CD14-positive monocyte (primary cell): ENCODE data around the gene BAZ1B. TPM values are rescaled to one million over a fixed set of nuclear protein-coding genes. Genes with fewer than 3 reads are reported as not detected.

Source experiments
- DNase-seq, 3 donors: peaks; one replicate each; pipeline ENCODE4 v3.0.0-alpha.2; 2011 to 2022
- H2AFZ ChIP-seq: 2 replicates; pipeline ENCODE4 v1.6.0; 2012; ENCODE audit warnings: mild to moderate bottlenecking, low read depth, low read length, inconsistent platforms; ENCODE audit not compliant: insufficient read depth, poor library complexity, severe bottlenecking
- H3K27ac ChIP-seq, 2 donors: 1 replicate in 1 of 2; 2 replicates in 1 of 2; pipeline ENCODE4 v1.5.1; 2012 to 2013; ENCODE audit warnings: low read length in 2 of 2, control low read depth in 1 of 2, inconsistent platforms in 1 of 2, low read depth in 1 of 2, mild to moderate bottlenecking in 1 of 2
- H3K27me3 ChIP-seq, 2 donors: one replicate each; pipeline versions ENCODE4 v1.6.0 to v1.6.1; 2011 to 2013; ENCODE audit warnings: low read length in 2 of 2; ENCODE audit not compliant: control insufficient read depth in 2 of 2, insufficient read depth in 2 of 2
- H3K36me3 ChIP-seq, 2 donors: replicated peaks in 1 of 2; 1 replicate in 1 of 2; 2 replicates in 1 of 2; pipeline versions ENCODE4 v1.5.1 to v1.6.1; 2012 to 2013; ENCODE audit warnings: low read length in 2 of 2, control low read depth in 1 of 2, inconsistent platforms in 1 of 2, mild to moderate bottlenecking in 1 of 2; ENCODE audit not compliant: insufficient read depth in 2 of 2, control insufficient read depth in 1 of 2
- H3K4me1 ChIP-seq, 2 donors: 1 replicate in 1 of 2; 2 replicates in 1 of 2; pipeline versions ENCODE4 v1.5.1 to v1.6.1; 2012 to 2013; ENCODE audit warnings: low read length in 2 of 2, control low read depth in 1 of 2, inconsistent platforms in 1 of 2, mild to moderate bottlenecking in 1 of 2, moderate library complexity in 1 of 2; ENCODE audit not compliant: insufficient read depth in 2 of 2, control insufficient read depth in 1 of 2
- H3K4me2 ChIP-seq: replicated peaks from 2 replicates; pipeline ENCODE3; 2012; ENCODE audit warnings: low read length, moderate library complexity, mild to moderate bottlenecking; ENCODE audit not compliant: poor library complexity, severe bottlenecking; ENCODE audit errors: extremely low read depth
- H3K4me3 ChIP-seq, 3 experiments: fragments of 200-600 bp in 1 of 3; sonication (generic) in 1 of 3; replicated peaks in 1 of 3; 1 replicate in 2 of 3; 2 replicates in 1 of 3; pipeline ENCODE4 v1.5.1; 2011 to 2013; ENCODE audit warnings: low read length in 3 of 3, mild to moderate bottlenecking in 3 of 3, control low read depth in 2 of 3, low read depth in 2 of 3, inconsistent platforms in 1 of 3, moderate library complexity in 1 of 3
- H3K79me2 ChIP-seq: 2 replicates; pipeline ENCODE4 v1.6.0; 2012; ENCODE audit warnings: mild to moderate bottlenecking, control low read depth, inconsistent platforms, low read length, moderate library complexity; ENCODE audit not compliant: insufficient read depth
- H3K9ac ChIP-seq: 2 replicates; pipeline ENCODE4 v1.6.0; 2017; ENCODE audit warnings: low read length, mild to moderate bottlenecking; ENCODE audit not compliant: insufficient read depth, poor library complexity, severe bottlenecking
- H3K9me3 ChIP-seq, 2 donors: replicated peaks in 1 of 2; 1 replicate in 1 of 2; 2 replicates in 1 of 2; pipeline versions ENCODE4 v1.5.1 to v1.6.1; 2012 to 2013; ENCODE audit warnings: low read length in 2 of 2, control low read depth in 1 of 2; ENCODE audit not compliant: control insufficient read depth in 1 of 2, insufficient read depth in 1 of 2
- H4K20me1 ChIP-seq: 2 replicates; pipeline ENCODE4 v1.6.0; 2012; ENCODE audit warnings: mild to moderate bottlenecking, low read length, control low read depth, moderate library complexity; ENCODE audit not compliant: insufficient read depth
- H3K27ac Mint-ChIP-seq, 7 donors: one replicate each; pipeline ENCODE4 v1.8.0; 2020; ENCODE audit warnings: mild to moderate bottlenecking in 7 of 7, mixed read lengths in 7 of 7, moderate library complexity in 6 of 7, inconsistent platforms in 2 of 7
- H3K27me3 Mint-ChIP-seq, 3 donors: one replicate each; pipeline ENCODE4 v1.8.0; 2021 to 2022; ENCODE audit warnings: low read depth in 3 of 3, mild to moderate bottlenecking in 3 of 3, mixed read lengths in 3 of 3, moderate library complexity in 3 of 3, inconsistent platforms in 1 of 3
- H3K36me3 Mint-ChIP-seq, 2 donors: one replicate each; pipeline ENCODE4 v1.8.0; 2020; ENCODE audit warnings: mixed read lengths in 2 of 2, inconsistent platforms in 1 of 2, mild to moderate bottlenecking in 1 of 2
- H3K4me1 Mint-ChIP-seq: one replicate; pipeline ENCODE4 v1.8.0; 2020; ENCODE audit warnings: mild to moderate bottlenecking, mixed read lengths
- H3K4me3 Mint-ChIP-seq, 2 donors: one replicate each; pipeline ENCODE4 v1.8.0; 2020; ENCODE audit warnings: mild to moderate bottlenecking in 2 of 2, mixed read lengths in 2 of 2, moderate library complexity in 1 of 2
- H3K9me3 Mint-ChIP-seq, 7 donors: one replicate each; pipeline ENCODE4 v1.8.0; 2020 to 2022; ENCODE audit warnings: mixed read lengths in 7 of 7, mild to moderate bottlenecking in 6 of 7, moderate library complexity in 6 of 7, inconsistent platforms in 2 of 7
- WGBS: methylation state at CpG from one replicate; pipeline ENCODE4 v1.1.5; 2013; ENCODE audit warnings: missing lambda C conversion rate; ENCODE audit not compliant: insufficient coverage; 5-methylcytosine and 5-hydroxymethylcytosine counted together
- intact Hi-C, 2 donors: fragments of 100-400 bp; cut with micrococcal nuclease; formaldehyde crosslinking; loops; one replicate each; pipeline versions ENCODE4 v1.15.0 to v1.15.1; 2023
- polyA plus RNA-seq, 3 donors: library from polyadenylated mRNA; depleted of rRNA in 1 of 3; unstranded in 2 of 3; stranded (reverse) in 1 of 3; fragments of 300-500 nt in 2 of 3; fragments of >200 nt in 1 of 3; fragmentation: Illumina TruSeq in 2 of 3; gene quantifications; 1 replicate in 2 of 3; 2 replicates in 1 of 3; pipeline ENCODE4 v1.2.3, GENCODE V29; 2012 to 2021
- TF ChIP-seq, protein P1 (sequence below): fragments of 200-600 bp; IDR thresholded peaks from one replicate; pipeline ENCODE4 v1.8.0; 2022; ENCODE audit warnings: antibody characterized with exemption, mild to moderate bottlenecking

Gene BAZ1B
- polyA plus RNA-seq, 3 donors = 2.5 to 12.1 (median 5.0) TPM

DNA sequence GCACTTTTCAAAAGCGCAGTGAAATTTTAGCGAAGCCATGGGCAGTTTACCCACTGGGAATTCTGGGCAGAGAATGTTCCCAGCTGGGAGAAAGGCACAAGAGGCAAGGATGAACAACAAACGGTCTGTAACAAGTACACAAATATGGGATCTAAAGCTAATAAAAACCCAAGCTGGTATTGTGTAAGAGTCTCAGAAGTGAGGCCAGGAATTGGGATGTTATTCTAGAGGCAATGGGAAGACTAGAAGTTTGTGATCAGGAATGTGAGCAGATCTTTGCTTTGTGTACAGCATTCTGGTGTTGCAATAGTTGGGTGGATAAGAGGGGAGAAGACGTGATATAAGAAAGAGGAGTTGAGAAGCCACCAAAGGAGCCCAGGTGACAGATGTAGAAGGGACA is 73.5 kb downstream of the BAZ1B start:
- Histone ChIP-seq H3K27me3 (no peaks in the 10 kb centered on the region), H3K4me2 (no peak overlapping the region), H2AFZ (no peak overlapping the region), H3K36me3 (peaks cover 85 to 96% of the 10 kb centered on the region in 2 donors), H4K20me1 (peaks cover 22% of the 10 kb centered on the region), H3K4me1 (no peaks in the 10 kb centered on the region), H3K4me3 (no peak overlapping the region), H3K9me3 (no peaks in the 10 kb centered on the region), H3K9ac (no peak overlapping the region), H3K79me2 (peaks cover 7% of the 10 kb centered on the region), H3K27ac (no peak overlapping the region)
- peaks cover 76 to 88% of the 10 kb centered on the region in 2 donors for H3K36me3 Mint-ChIP-seq
- H3K4me1 Mint-ChIP-seq = no peaks in the 10 kb centered on the region
- DNase-seq = no peak
- no peaks in the 10 kb centered on the region for H3K9me3 Mint-ChIP-seq
- TF ChIP-seq, protein P1, sequence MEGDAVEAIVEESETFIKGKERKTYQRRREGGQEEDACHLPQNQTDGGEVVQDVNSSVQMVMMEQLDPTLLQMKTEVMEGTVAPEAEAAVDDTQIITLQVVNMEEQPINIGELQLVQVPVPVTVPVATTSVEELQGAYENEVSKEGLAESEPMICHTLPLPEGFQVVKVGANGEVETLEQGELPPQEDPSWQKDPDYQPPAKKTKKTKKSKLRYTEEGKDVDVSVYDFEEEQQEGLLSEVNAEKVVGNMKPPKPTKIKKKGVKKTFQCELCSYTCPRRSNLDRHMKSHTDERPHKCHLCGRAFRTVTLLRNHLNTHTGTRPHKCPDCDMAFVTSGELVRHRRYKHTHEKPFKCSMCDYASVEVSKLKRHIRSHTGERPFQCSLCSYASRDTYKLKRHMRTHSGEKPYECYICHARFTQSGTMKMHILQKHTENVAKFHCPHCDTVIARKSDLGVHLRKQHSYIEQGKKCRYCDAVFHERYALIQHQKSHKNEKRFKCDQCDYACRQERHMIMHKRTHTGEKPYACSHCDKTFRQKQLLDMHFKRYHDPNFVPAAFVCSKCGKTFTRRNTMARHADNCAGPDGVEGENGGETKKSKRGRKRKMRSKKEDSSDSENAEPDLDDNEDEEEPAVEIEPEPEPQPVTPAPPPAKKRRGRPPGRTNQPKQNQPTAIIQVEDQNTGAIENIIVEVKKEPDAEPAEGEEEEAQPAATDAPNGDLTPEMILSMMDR = no peak
- H3K27ac Mint-ChIP-seq = peak overlapping the region in 1 of 7 donors; percentile 2
- H3K4me3 Mint-ChIP-seq = no peak overlapping the region
- 95% methylated on average over 4 of the region's 4 CpGs for WGBS
- H3K27me3 Mint-ChIP-seq = no peaks in the 10 kb centered on the region
- intact Hi-C loops = no loop called here

DNA sequence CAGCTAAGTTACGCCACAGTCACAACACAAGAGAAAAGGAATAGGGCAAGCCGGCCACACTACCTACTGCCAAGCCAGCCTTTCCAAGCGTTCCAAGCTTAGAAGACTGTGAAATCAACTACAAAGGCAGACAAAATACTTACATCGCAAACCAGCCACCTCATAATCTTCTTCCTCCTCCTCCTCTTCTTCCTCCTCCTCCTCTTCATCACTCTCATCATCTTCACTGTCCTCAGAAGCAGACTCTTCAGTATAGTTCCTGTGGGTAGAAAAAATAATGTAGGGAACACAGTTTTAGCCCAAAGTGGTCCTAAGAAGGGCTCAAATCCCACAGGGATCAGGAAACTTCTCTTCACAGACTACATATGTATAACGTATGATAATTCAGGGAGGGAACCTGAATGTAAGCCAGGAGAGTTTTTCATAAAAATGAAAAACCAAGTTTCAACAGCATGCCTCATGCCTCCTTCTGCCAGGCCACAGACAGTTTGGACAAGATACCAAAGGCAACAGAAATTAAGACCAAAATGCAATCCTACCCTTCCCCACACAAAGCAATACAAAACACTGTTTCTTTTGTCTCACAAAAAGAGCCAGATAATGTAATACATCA is 74.9 kb downstream of the BAZ1B start:
- Mint-ChIP-seq H3K27me3 (peaks cover 0 to 2% (median 0%) of the 10 kb centered on the region in 3 donors), H3K4me3 (no peak overlapping the region)

More for the DNA sequence above, 74.9 kb downstream of the BAZ1B start:
- Histone ChIP-seq H2AFZ (no peak overlapping the region), H3K27me3 (no peaks in the 10 kb centered on the region), H3K4me2 (no peak overlapping the region), H3K4me3 (no peak overlapping the region), H3K79me2 (peaks cover 7% of the 10 kb centered on the region), H3K4me1 (no peaks in the 10 kb centered on the region), H3K9me3 (no peaks in the 10 kb centered on the region), H4K20me1 (peaks cover 21% of the 10 kb centered on the region), H3K9ac (no peak overlapping the region), H3K36me3 (peaks cover 93 to 96% of the 10 kb centered on the region in 2 donors), H3K27ac (no peak overlapping the region)
- TF ChIP-seq, protein P1 = no peak
- Mint-ChIP-seq H3K9me3 (no peaks in the 10 kb centered on the region), H3K4me1 (no peaks in the 10 kb centered on the region), H3K27ac (peak overlapping the region in 2 of 7 donors; percentile 13 to 41), H3K36me3 (peaks cover 87 to 94% of the 10 kb centered on the region in 2 donors)
- DNase-seq = no peak
- intact Hi-C loops = no loop called here
- 96% methylated on average over 3 of the region's 5 CpGs for WGBS
